HepG2 (cell line): ENCODE data around the gene ASPM.

Experiments used
- CEBPZ ChIP-seq: IDR thresholded peaks from 2 replicates; pipeline ENCODE4 v1.6.1; 2012; ENCODE audit warnings: low read length, improper control_type of control experiment
- EZH2 ChIP-seq: conservative IDR thresholded peaks from 2 replicates; pipeline ENCODE4 v1.6.1; 2012; ENCODE audit warnings: mild to moderate bottlenecking, low read depth, low read length, moderate library complexity
- SP5 ChIP-seq: IDR thresholded peaks from 2 replicates; pipeline ENCODE4 v1.6.1; 2016; ENCODE audit warnings: low read depth, borderline replicate concordance
- SSRP1 ChIP-seq: IDR thresholded peaks from 2 replicates; pipeline ENCODE4 v1.6.1; 2016; ENCODE audit warnings: control low read depth

GRCh38 chr1:197126691-197127090 is 19.8 kb downstream of the ASPM start:
- TF ChIP-seq SSRP1 (CRISPR knock-in tag) = no peak
- TF ChIP-seq SP5 (CRISPR knock-in tag) = no peak
- TF ChIP-seq EZH2 = no peak
- no peak for TF ChIP-seq CEBPZ
